DOHH2 (cell line): ENCODE data around the gene FRAS1.

Experiments
- H3F3A ChIP-seq: fragments of 200-600 bp; sonication (generic), shearing (Covaris generic); 2 replicates; pipeline ENCODE4 v1.6.0; 2016; ENCODE audit warnings: antibody characterized with exemption, mild to moderate bottlenecking; ENCODE audit not compliant: control insufficient read depth, insufficient read depth
- H3K27ac ChIP-seq: fragments of 200-600 bp; sonication (generic); 2 replicates; pipeline ENCODE4 v1.5.1; 2014; ENCODE audit warnings: low read depth, mild to moderate bottlenecking, low read length, moderate library complexity
- H3K27me3 ChIP-seq: fragments of 200-600 bp; sonication (generic); 2 replicates; pipeline ENCODE4 v1.6.1; 2014; ENCODE audit warnings: mild to moderate bottlenecking, low read length, mixed read lengths; ENCODE audit not compliant: control insufficient read depth
- H3K36me3 ChIP-seq: fragments of 200-600 bp; sonication (generic); 2 replicates; pipeline ENCODE4 v1.6.1; 2014; ENCODE audit warnings: mild to moderate bottlenecking, low read length, moderate library complexity, mixed read lengths; ENCODE audit not compliant: control insufficient read depth
- H3K4me1 ChIP-seq: fragments of 200-600 bp; sonication (generic); 2 replicates; pipeline ENCODE4 v1.6.1; 2014; ENCODE audit warnings: mild to moderate bottlenecking, low read length, mixed read lengths; ENCODE audit not compliant: control insufficient read depth
- H3K4me2 ChIP-seq: fragments of 200-600 bp; sonication (generic); 2 replicates; pipeline ENCODE4 v1.6.0; 2014; ENCODE audit warnings: mild to moderate bottlenecking, low read length, moderate library complexity
- H3K4me3 ChIP-seq: fragments of 200-600 bp; sonication (generic); 2 replicates; pipeline ENCODE4 v1.5.1; 2014; ENCODE audit warnings: mild to moderate bottlenecking, low read length, mixed read lengths
- H3K79me2 ChIP-seq: fragments of 200-600 bp; sonication (generic); 2 replicates; pipeline ENCODE4 v1.6.1; 2014; ENCODE audit warnings: mild to moderate bottlenecking, low read length, mixed read lengths; ENCODE audit not compliant: control insufficient read depth
- H3K9me2 ChIP-seq: fragments of 200-600 bp; sonication (generic); replicated peaks from 2 replicates; pipeline ENCODE4 v1.6.1; 2014; ENCODE audit warnings: mild to moderate bottlenecking, low read length, mixed read lengths; ENCODE audit not compliant: control insufficient read depth
- H3K9me3 ChIP-seq: fragments of 200-600 bp; sonication (generic); 2 replicates; pipeline ENCODE4 v1.6.1; 2014; ENCODE audit warnings: antibody characterized with exemption, low read length, mixed read lengths; ENCODE audit not compliant: control insufficient read depth, insufficient read depth
- H4K20me1 ChIP-seq: fragments of 200-600 bp; sonication (generic); 2 replicates; pipeline ENCODE4 v1.6.0; 2014; ENCODE audit warnings: low read depth, mild to moderate bottlenecking, antibody characterized with exemption, low read length, moderate library complexity; ENCODE audit not compliant: control insufficient read depth, insufficient read depth
- EZH2phosphoT487 ChIP-seq: fragments of 200-600 bp; sonication (generic); IDR thresholded peaks from 2 replicates; pipeline ENCODE4 v1.6.1; 2017; ENCODE audit warnings: borderline replicate concordance, mild to moderate bottlenecking, antibody characterized with exemption, low read length, moderate library complexity, mixed read lengths
- TF ChIP-seq, protein P1 (sequence below): fragments of 200-600 bp; sonication (generic); IDR thresholded peaks from one replicate; pipeline ENCODE4 v1.5.1; 2014; ENCODE audit warnings: antibody characterized with exemption, mild to moderate bottlenecking, low read depth, low read length; ENCODE audit not compliant: poor library complexity, severe bottlenecking

The FRAS1 gene

DNA sequence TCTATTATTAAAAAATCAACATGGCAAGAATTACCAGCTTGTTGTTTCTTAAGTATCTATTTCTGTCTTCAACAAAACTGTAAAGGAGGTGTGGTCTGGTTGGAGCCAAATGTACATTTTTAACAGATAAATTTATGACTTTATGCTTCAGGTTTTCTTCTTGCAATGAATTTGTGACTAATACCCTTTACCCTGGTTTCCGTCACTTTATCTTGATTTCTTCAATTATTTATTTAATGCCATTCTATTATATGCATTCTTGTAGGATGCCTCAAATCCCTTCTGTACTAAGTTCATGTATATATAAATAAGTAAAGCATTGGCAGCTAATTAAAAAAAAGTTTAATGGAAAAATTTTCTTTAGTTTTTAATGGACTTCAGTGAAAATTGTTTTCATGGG, 453.0 kb downstream of the FRAS1 start:
- TF ChIP-seq EZH2phosphoT487, result no peak
- TF ChIP-seq, protein P1, sequence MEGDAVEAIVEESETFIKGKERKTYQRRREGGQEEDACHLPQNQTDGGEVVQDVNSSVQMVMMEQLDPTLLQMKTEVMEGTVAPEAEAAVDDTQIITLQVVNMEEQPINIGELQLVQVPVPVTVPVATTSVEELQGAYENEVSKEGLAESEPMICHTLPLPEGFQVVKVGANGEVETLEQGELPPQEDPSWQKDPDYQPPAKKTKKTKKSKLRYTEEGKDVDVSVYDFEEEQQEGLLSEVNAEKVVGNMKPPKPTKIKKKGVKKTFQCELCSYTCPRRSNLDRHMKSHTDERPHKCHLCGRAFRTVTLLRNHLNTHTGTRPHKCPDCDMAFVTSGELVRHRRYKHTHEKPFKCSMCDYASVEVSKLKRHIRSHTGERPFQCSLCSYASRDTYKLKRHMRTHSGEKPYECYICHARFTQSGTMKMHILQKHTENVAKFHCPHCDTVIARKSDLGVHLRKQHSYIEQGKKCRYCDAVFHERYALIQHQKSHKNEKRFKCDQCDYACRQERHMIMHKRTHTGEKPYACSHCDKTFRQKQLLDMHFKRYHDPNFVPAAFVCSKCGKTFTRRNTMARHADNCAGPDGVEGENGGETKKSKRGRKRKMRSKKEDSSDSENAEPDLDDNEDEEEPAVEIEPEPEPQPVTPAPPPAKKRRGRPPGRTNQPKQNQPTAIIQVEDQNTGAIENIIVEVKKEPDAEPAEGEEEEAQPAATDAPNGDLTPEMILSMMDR, result no peak
- no peaks in the 10 kb centered on the region for H3K9me2 ChIP-seq

DNA sequence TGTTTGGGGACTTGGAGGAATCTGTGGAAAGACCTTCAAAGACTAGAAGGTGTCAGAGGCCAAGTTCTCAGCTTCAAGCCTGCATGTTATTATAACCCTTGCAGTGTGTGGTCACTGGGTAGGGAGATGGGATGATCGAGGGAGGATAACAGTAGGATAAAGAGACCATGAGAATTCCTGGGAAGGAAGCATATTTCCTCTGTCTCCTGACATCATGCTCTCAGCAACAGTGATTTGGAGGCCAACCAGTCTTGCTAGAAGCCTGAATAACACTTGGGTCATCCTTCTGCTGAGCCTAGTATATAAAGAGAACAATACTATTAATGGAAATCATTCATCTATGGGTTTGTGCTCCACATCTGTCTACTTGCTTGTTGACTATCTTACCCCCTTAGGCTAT, 453.6 kb downstream of the FRAS1 start:
- H3K79me2 ChIP-seq, result no peaks in the 10 kb centered on the region
- H3K4me2 ChIP-seq, result no peak overlapping the region
- H3K4me3 ChIP-seq, result no peak overlapping the region
- no peaks in the 10 kb centered on the region for H3F3A ChIP-seq
- H3K36me3 ChIP-seq, result no peaks in the 10 kb centered on the region
- no peak for TF ChIP-seq EZH2phosphoT487
- TF ChIP-seq, protein P1, result no peak
- no peak overlapping the region for H3K27ac ChIP-seq
- no peaks in the 10 kb centered on the region for H3K9me2 ChIP-seq
- no peaks in the 10 kb centered on the region for H4K20me1 ChIP-seq
- H3K4me1 ChIP-seq, result no peaks in the 10 kb centered on the region
- H3K9me3 ChIP-seq, result no peaks in the 10 kb centered on the region
- H3K27me3 ChIP-seq, result no peaks in the 10 kb centered on the region

More for the DNA sequence above, 453.0 kb downstream of the FRAS1 start:
- no peaks in the 10 kb centered on the region for H3K4me1 ChIP-seq
- H3K36me3 ChIP-seq, result no peaks in the 10 kb centered on the region
- H4K20me1 ChIP-seq, result no peaks in the 10 kb centered on the region
- H3K9me3 ChIP-seq, result no peaks in the 10 kb centered on the region
- no peaks in the 10 kb centered on the region for H3K27me3 ChIP-seq
- H3K27ac ChIP-seq, result no peak overlapping the region
- no peaks in the 10 kb centered on the region for H3K79me2 ChIP-seq
- no peak overlapping the region for H3K4me3 ChIP-seq
- H3F3A ChIP-seq, result no peaks in the 10 kb centered on the region
- H3K4me2 ChIP-seq, result no peak overlapping the region

DNA sequence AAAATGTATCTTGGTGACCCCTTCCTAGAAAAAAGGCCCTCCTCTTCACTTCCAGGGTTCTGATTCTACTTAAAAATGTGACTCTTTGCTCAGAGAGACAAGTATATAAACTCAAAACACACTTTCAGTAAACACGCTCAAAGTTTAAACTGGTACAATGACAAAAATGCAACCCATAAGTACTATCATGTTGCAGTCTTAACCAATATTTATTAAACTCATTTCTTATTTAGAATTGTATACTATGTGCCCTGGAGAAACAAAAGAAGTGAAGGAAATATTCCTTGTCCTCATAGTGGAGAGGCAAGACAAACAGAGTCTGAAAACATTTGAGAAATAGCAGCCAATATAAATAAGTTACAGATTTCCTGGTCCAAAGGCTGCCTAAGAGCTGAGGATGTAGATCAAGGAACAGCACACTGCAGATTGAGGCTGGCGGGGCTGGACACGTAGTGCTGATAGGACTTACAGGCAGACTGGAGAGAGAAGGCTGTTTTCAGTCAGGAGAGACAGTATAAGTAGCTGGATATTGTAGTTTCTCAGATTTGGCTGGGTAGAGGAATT, 455.3 kb downstream of the FRAS1 start:
- no peak overlapping the region for H3K27ac ChIP-seq
- H3K9me3 ChIP-seq, result no peaks in the 10 kb centered on the region
- H4K20me1 ChIP-seq, result no peaks in the 10 kb centered on the region
- H3K9me2 ChIP-seq, result no peaks in the 10 kb centered on the region
- no peaks in the 10 kb centered on the region for H3K4me1 ChIP-seq
- H3K36me3 ChIP-seq, result no peaks in the 10 kb centered on the region
- H3K79me2 ChIP-seq, result no peaks in the 10 kb centered on the region
- H3K4me3 ChIP-seq, result no peak overlapping the region
- H3K4me2 ChIP-seq, result no peak overlapping the region
- no peaks in the 10 kb centered on the region for H3K27me3 ChIP-seq
- TF ChIP-seq, protein P1, result no peak
- no peak for TF ChIP-seq EZH2phosphoT487
- no peaks in the 10 kb centered on the region for H3F3A ChIP-seq
